GM19467 (cell line): ENCODE measurements around the gene ALDH8A1.

Source experiments
- ATAC-seq: cut with Tn5 transposase; IDR thresholded peaks from one replicate; pipeline ENCODE4 v1.9.1; 2021; ENCODE audit warnings: mild to moderate bottlenecking, moderate library complexity; ENCODE audit not compliant: unreplicated experiment

Gene ALDH8A1

GRCh38 chr6:134949927-134950326, at the start of gene ALDH8A1:
Gene ALDH8A1, minus strand, starts transcription at chr6:134950101. Its CDS starts 48 bp downstream, at chr6:134950053.
- no peak for ATAC-seq

GRCh38 chr6:134999107-134999506, 49.2 kb upstream of the ALDH8A1 start:
- no peak for ATAC-seq

GRCh38 chr6:134997133-134997995, 47.5 kb upstream of the ALDH8A1 start:
- no peak for ATAC-seq

- no peak for ATAC-seq
Observed at GRCh38 chr6:134995536-134995935, 45.6 kb upstream of the ALDH8A1 start.

- ATAC-seq: no peak
Observed at GRCh38 chr6:134994431-134994830, 44.5 kb upstream of the ALDH8A1 start.

GRCh38 chr6:134992155-134992554, 42.3 kb upstream of the ALDH8A1 start:
- no peak for ATAC-seq

- ATAC-seq: no peak
Observed at GRCh38 chr6:134990262-134990661, 40.4 kb upstream of the ALDH8A1 start.

GRCh38 chr6:134984821-134985220, 34.9 kb upstream of the ALDH8A1 start:
- ATAC-seq: no peak

- no peak for ATAC-seq
Observed at GRCh38 chr6:134983823-134984222, 33.9 kb upstream of the ALDH8A1 start.

GRCh38 chr6:134982161-134982560, 32.3 kb upstream of the ALDH8A1 start:
- no peak for ATAC-seq

- ATAC-seq: no peak
Observed at GRCh38 chr6:134980846-134981245, 30.9 kb upstream of the ALDH8A1 start.

GRCh38 chr6:134979142-134979541, 29.2 kb upstream of the ALDH8A1 start:
- peak; percentile 74 for ATAC-seq

- no peak for ATAC-seq
Observed at GRCh38 chr6:134974370-134974769, 24.5 kb upstream of the ALDH8A1 start.

- no peak for ATAC-seq
Observed at GRCh38 chr6:134967711-134968110, 17.8 kb upstream of the ALDH8A1 start.

- no peak for ATAC-seq
Observed at GRCh38 chr6:134964451-134965203, 14.7 kb upstream of the ALDH8A1 start.

GRCh38 chr6:134962421-134962820, 12.5 kb upstream of the ALDH8A1 start:
- ATAC-seq: no peak

GRCh38 chr6:134961366-134961765, 11.5 kb upstream of the ALDH8A1 start:
- ATAC-seq: no peak

GRCh38 chr6:134959603-134960002, 9.7 kb upstream of the ALDH8A1 start:
- no peak for ATAC-seq

GRCh38 chr6:134956676-134957075, 6.8 kb upstream of the ALDH8A1 start:
- no peak for ATAC-seq

- ATAC-seq: no peak
Observed at GRCh38 chr6:134956032-134956431, 6.1 kb upstream of the ALDH8A1 start.

GRCh38 chr6:134954272-134955000, 4.5 kb upstream of the ALDH8A1 start:
- no peak for ATAC-seq
